Activated B cell treated with CpG ODN at 0.5 μM for 24 hours (primary cell): ENCODE results near the gene IL1RAPL1. TPM values are rescaled to one million over a fixed set of nuclear protein-coding genes. Genes with fewer than 3 reads are reported as not detected.

Source experiments
- ATAC-seq: fragments of 200-7000 bp; cut with Tn5 transposase; one replicate; pipeline ENCODE4 v1.10.0; 2021; ENCODE audit warnings: low read depth, mild to moderate bottlenecking, moderate library complexity
- CTCF ChIA-PET: fragments of 350-600 bp; sonication (Branson Sonifier 250); formaldehyde crosslinking; loops from one replicate; lab custom pipeline; 2021; ENCODE audit warnings: antibody characterized with exemption; lab: Charles Lee
- POLR2A ChIA-PET: fragments of 350-600 bp; sonication (Branson Sonifier 250); formaldehyde crosslinking; loops from one replicate; lab custom pipeline; 2021; ENCODE audit warnings: antibody characterized with exemption; lab: Charles Lee
- DNase-seq: peaks from one replicate; pipeline ENCODE4 v3.0.0; 2022
- H3K27ac Mint-ChIP-seq: one replicate; pipeline ENCODE4 v1.8.0; 2020; ENCODE audit warnings: mixed read lengths
- H3K27me3 Mint-ChIP-seq: one replicate; pipeline ENCODE4 v1.8.0; 2021; ENCODE audit warnings: mixed read lengths
- H3K36me3 Mint-ChIP-seq: one replicate; pipeline ENCODE4 v1.8.0; 2021; ENCODE audit warnings: low read depth, mixed read lengths
- H3K4me1 Mint-ChIP-seq: one replicate; pipeline ENCODE4 v1.8.0; 2021; ENCODE audit warnings: mixed read lengths
- H3K4me3 Mint-ChIP-seq: one replicate; pipeline ENCODE4 v1.8.0; 2020; ENCODE audit warnings: mild to moderate bottlenecking, mixed read lengths
- H3K9me3 Mint-ChIP-seq: one replicate; pipeline ENCODE4 v1.8.0; 2020; ENCODE audit warnings: mixed read lengths
- CTCF ChIP-seq: fragments of 200-600 bp; IDR thresholded peaks from one replicate; pipeline ENCODE4 v1.8.0; 2022; ENCODE audit warnings: antibody characterized with exemption, mild to moderate bottlenecking
- intact Hi-C: fragments of 100-400 bp; cut with micrococcal nuclease; formaldehyde crosslinking; loops from one replicate; pipeline ENCODE4 v1.15.1; 2024
- total RNA-seq: library from RNA; stranded (reverse); gene quantifications from 2 replicates; pipeline ENCODE4 v1.2.3, GENCODE V29; 2022

Gene IL1RAPL1
- total RNA-seq, 1 donor from 2014 or later = not detected

- CTCF ChIA-PET = no interaction called here
- no peak for DNase-seq
- no peak for ATAC-seq
- POLR2A ChIA-PET = no interaction called here
- H3K27me3 Mint-ChIP-seq = no peaks in the 10 kb centered on the region
- H3K36me3 Mint-ChIP-seq = no peaks in the 10 kb centered on the region
- intact Hi-C loops = no loop called here
- no peaks in the 10 kb centered on the region for H3K9me3 Mint-ChIP-seq
- no peak overlapping the region for H3K4me3 Mint-ChIP-seq
- no peak for TF ChIP-seq CTCF
- no peak overlapping the region for H3K27ac Mint-ChIP-seq
- H3K4me1 Mint-ChIP-seq = no peaks in the 10 kb centered on the region
These were observed 1201.9 kb downstream of the IL1RAPL1 start for GRCh38 chrX:29788991-29789699.

- no peak for TF ChIP-seq CTCF
- ATAC-seq (no peak), DNase-seq (no peak)
- ChIA-PET POLR2A (no interaction called here), CTCF (no interaction called here)
- no peak overlapping the region for H3K4me3 Mint-ChIP-seq
- H3K9me3 Mint-ChIP-seq = no peaks in the 10 kb centered on the region
- intact Hi-C loops = no loop called here
- no peaks in the 10 kb centered on the region for H3K27me3 Mint-ChIP-seq
- no peaks in the 10 kb centered on the region for H3K36me3 Mint-ChIP-seq
- H3K4me1 Mint-ChIP-seq = no peaks in the 10 kb centered on the region
- no peak overlapping the region for H3K27ac Mint-ChIP-seq
These were observed 1205.1 kb downstream of the IL1RAPL1 start for GRCh38 chrX:29792335-29792734.

- intact Hi-C loops = no loop called here
- Mint-ChIP-seq H3K27me3 (no peaks in the 10 kb centered on the region), H3K9me3 (no peaks in the 10 kb centered on the region), H3K36me3 (no peaks in the 10 kb centered on the region), H3K4me1 (no peaks in the 10 kb centered on the region), H3K4me3 (no peak overlapping the region), H3K27ac (no peak overlapping the region)
- ChIA-PET POLR2A (no interaction called here), CTCF (no interaction called here)
- ATAC-seq (no peak), DNase-seq (no peak)
- TF ChIP-seq CTCF = no peak
These were observed 1209.9 kb downstream of the IL1RAPL1 start for GRCh38 chrX:29797156-29797555.

GRCh38 chrX:29798469-29798868, 1211.2 kb downstream of the IL1RAPL1 start:
- Mint-ChIP-seq H3K4me1 (no peaks in the 10 kb centered on the region), H3K27me3 (no peaks in the 10 kb centered on the region), H3K27ac (no peak overlapping the region), H3K9me3 (no peaks in the 10 kb centered on the region), H3K4me3 (no peak overlapping the region), H3K36me3 (no peaks in the 10 kb centered on the region)
- DNase-seq (no peak), ATAC-seq (no peak)
- ChIA-PET CTCF (no interaction called here), POLR2A (no interaction called here)
- no peak for TF ChIP-seq CTCF
- intact Hi-C loops = no loop called here

- Mint-ChIP-seq H3K4me3 (no peak overlapping the region), H3K27ac (no peak overlapping the region), H3K4me1 (no peaks in the 10 kb centered on the region), H3K9me3 (no peaks in the 10 kb centered on the region), H3K27me3 (no peaks in the 10 kb centered on the region), H3K36me3 (no peaks in the 10 kb centered on the region)
- ATAC-seq = no peak
- TF ChIP-seq CTCF = no peak
- intact Hi-C loops = no loop called here
- ChIA-PET POLR2A (no interaction called here), CTCF (no interaction called here)
- DNase-seq = no peak
These were observed 1225.9 kb downstream of the IL1RAPL1 start for GRCh38 chrX:29813174-29813573.
